GM12864 (cell line): ENCODE data around the gene SELENOW.

Source experiments
- DNase-seq: peaks from one replicate; pipeline ENCODE4 v3.0.0-alpha.2; 2011; ENCODE audit warnings: low read depth
- H3K4me3 ChIP-seq: 2 replicates; pipeline ENCODE4 v1.5.1; 2011; ENCODE audit warnings: mild to moderate bottlenecking, low read depth, low read length, control low read depth
- TF ChIP-seq, protein P1 (sequence below): IDR thresholded peaks from 2 replicates; pipeline ENCODE4 v1.5.1; 2011; ENCODE audit warnings: low read depth, mild to moderate bottlenecking, moderate library complexity, low read length, control low read depth, inconsistent platforms; ENCODE audit errors: missing control alignments

Gene SELENOW

DNA sequence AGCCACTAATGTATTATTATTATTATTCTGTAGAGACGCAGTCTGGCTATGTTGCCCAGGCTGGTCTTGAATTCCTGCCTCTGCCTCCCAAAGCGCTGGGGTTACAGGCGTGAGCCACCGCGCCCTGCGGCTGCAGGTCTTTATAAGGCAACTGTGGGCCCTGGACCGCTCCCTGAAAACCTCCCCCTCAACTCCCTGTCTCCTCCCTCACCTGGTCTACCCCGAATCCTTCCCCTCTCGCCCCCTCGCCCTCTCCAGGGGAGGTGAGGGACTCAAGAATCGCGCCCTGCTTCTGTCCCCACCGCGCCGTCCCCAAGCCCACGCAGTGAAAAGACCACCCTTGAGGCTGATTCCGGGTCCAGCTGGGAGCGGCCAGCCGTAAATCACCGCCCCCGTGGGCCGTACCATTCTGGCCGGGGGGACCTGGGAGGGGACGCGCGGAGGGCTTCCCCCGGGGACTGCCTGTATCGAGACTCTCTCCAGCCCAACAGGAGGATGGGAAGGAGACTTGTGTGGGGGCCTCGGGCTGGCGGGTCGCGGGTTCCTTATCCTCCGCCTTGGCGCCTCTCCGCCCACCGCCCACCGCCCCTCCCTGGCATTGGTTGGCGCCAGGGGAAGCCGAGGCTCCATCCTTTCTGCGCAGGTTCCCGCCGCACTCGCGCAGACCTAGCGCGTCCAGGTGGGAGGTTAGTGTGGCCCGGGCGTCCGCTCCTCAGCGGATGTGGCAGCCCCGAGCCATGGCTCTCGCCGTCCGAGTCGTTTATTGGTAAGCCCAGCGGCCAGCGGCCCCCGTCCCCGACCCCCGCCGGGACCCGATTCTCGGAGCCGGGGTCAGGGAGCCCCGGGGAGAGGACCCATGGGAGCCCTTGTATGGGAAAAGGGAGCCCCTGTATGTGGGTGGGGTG lies at the start of gene SELENOW:
Gene SELENOW, plus strand, starts transcription at position 655 of the 905 bp plus-strand sequence. Its CDS starts 83 bp downstream, at position 738.
- TF ChIP-seq, protein P1, sequence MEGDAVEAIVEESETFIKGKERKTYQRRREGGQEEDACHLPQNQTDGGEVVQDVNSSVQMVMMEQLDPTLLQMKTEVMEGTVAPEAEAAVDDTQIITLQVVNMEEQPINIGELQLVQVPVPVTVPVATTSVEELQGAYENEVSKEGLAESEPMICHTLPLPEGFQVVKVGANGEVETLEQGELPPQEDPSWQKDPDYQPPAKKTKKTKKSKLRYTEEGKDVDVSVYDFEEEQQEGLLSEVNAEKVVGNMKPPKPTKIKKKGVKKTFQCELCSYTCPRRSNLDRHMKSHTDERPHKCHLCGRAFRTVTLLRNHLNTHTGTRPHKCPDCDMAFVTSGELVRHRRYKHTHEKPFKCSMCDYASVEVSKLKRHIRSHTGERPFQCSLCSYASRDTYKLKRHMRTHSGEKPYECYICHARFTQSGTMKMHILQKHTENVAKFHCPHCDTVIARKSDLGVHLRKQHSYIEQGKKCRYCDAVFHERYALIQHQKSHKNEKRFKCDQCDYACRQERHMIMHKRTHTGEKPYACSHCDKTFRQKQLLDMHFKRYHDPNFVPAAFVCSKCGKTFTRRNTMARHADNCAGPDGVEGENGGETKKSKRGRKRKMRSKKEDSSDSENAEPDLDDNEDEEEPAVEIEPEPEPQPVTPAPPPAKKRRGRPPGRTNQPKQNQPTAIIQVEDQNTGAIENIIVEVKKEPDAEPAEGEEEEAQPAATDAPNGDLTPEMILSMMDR: no peak
- peak; percentile 50 for DNase-seq
- H3K4me3 ChIP-seq: peak within 1 kb of the TSS; percentile 75

DNA sequence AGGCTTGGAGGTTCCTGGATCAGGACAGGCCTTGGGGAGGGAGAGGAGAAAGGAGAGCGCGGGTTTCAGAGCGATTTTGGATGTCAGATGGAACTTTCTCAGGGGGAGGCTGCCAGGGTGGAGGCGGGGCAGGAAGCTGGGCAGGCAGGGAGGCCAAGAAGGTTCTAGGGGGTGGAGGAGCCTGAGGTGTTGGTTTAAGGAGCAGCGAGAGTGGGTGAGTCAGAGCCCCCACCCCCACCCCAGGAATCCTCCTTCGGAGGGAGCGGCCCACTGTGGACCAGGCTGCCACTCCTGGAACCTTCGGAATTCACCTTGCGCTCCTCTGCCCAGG lies 49.1 kb upstream of the SELENOW start:
- no peak for DNase-seq
- TF ChIP-seq, protein P1: no peak
- no peak overlapping the region for H3K4me3 ChIP-seq

DNA sequence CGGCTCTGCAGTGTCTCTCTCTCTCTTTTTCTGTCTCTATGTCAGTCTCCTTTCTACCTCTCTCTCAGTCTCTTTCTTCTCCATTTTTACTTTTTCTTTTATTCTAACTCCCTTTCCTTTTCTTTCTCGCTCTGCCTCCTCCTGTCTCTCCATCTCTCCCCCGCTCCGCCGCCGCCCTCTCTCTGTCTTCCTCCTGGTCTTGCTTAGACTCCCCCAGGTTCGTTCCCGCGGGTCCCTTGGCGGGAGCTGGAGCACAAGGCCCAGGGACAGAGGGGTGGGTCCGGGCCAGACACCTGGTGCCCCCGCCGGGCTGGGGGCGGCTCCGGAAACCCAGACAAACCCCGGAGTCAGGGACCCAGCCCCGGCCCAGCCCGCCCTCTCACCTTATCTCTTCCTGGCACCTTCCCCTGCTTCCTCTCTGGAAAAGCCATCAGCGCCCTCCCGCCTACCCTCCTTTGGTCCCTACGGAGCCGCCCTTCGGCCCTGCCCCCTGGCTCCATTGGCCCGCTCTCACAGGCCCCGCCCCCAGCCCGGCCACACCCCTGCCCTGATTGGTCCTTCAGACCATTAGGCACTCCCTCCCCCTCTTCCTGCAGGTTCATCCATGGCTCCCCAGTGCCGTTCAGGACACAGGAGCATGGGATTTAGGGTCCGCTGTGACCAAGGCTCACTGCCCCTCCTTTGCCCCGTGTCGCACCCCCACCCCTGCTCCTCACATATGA lies 48.5 kb upstream of the SELENOW start:
- H3K4me3 ChIP-seq: no peak overlapping the region
- no peak for DNase-seq
- TF ChIP-seq, protein P1: no peak

DNA sequence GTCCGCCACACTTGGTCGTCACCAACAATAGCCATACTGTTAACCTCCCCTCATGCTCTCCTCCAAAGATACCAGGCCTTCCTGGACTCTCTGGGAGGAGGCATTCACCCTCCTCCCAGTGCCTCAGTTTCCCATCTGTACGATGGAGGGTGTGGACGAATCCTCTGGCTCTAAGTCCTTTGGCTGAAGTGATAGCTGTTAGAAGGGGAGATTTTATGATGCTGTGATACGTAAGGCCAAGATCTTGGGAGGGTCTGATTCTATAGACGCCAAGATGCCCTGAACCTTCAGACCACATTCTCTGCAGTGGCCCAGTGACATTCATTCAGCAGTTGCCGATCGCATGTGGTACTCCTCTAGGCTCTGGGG lies 48.0 kb upstream of the SELENOW start:
- no peak for DNase-seq
- TF ChIP-seq, protein P1: no peak
- no peak overlapping the region for H3K4me3 ChIP-seq

DNA sequence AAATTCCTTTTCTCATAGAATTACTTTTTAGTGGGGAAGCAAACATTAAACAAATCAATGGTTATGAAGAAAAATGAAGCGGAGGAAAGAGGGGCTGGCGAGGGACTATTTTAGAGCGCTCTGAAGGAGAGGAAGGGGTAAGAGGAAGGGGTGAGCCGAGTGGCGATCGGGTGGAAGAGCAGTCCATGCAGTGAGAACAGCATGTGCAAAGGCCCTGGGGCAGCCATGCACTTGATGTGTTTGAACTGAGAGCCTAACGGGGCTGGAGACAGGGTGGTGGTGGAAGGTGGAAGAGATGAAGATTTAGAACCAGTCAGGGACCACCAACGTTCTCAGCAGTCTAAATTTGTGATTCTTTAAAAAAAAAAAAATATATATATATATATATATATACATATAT lies 47.6 kb upstream of the SELENOW start:
- no peak overlapping the region for H3K4me3 ChIP-seq
- no peak for DNase-seq
- TF ChIP-seq, protein P1: no peak

DNA sequence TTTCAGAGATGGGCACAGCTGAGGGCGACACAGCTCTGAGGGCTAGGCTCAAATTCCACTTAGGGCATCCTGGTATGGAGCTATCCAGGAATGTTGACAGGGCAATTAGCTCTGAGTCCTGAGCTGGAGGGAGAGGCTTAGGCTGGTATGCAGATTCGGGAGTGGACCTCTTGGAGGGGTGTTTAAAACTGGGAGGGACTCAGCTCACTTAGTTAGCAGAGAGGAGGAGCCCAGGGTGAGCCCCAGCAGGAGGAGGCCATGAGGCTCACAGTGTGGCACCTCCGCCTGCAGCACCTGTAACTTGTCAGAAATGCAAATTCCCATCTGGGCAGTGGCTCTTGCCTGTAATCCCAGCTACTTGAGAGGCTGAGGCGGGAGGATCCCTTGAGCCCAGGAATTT lies 43.4 kb upstream of the SELENOW start:
- no peak overlapping the region for H3K4me3 ChIP-seq
- TF ChIP-seq, protein P1: no peak
- DNase-seq: no peak
